Activated CD8-positive, alpha-beta memory T cell treated with anti-CD3 and anti-CD28 coated beads, Interleukin-2, amount 50 U/mL, for 24 hours (primary cell): ENCODE measurements around the gene HSF4.

ENCODE experiments used
- DNase-seq: peaks from one replicate; pipeline ENCODE4 v3.0.0-alpha.2; 2020; ENCODE audit errors: extremely low read depth

HSF4 gene

GRCh38 chr16:67150047-67150832 lies 14.3 kb upstream of the HSF4 start:
- DNase-seq: no peak

DNA sequence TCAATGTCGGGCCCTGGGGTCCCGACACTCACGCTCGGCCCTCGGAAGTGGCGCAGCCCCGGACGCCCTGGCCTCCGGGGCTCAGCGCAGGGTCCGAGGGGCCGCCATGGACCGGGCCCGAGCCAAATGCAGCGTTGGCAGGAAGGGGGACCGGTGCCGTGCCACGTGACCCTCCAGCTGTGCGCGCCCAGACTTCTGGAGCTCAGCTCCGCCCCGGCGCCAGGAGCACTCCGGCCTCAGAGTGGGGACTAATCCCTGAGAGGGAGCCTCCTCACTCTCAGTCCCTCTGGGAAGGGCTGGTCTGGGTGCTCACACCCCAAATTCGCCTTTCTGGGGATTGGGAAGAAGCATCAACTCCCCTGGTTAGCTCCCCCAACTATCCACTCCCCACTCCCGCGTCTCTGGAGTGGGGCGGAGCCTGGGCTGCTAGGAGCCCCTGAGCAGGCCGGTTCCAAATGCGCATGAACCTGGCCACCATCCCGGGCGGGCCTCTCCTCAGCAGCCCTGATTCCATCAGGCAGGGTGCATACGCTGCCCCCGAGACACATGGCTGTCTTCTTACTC lies 13.6 kb upstream of the HSF4 start, which contains the start of gene B3GNT9:
Gene B3GNT9, minus strand, starts transcription at position 166 of the 564 bp plus-strand sequence. CDS start 513 bp downstream, outside the sequence.
- no peak for DNase-seq

DNA sequence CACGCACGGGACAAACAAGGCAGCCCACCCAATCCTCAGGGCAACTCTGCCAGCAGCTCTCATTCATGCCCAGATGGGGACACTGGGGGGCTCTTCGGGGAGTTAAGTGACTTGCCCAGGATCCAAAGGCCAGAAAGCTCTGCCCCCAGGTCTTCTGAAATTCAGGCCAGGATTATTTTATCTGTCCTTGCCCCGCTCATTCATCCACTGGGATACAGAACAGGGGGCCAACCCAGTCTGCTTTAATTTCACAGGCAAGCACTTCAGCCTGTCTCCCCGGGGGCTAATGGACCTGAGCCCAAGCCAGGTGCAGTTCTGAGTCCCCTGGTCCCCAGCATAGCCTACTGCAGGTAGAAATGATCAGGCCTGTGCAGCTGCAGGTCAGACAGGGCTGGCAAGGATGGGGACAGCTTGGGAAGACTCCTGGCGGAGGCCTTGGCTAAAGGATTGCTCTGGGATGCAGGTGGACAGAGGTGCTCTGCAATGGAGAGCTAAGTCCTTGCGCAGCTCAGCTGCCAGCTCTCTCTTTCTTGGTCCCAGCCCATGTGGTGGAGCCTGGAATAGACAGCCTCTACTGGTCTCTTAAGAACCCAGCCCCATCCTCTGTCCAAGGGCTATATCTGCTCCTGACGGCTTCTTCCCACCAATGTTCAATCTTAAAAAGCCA lies 13.0 kb upstream of the HSF4 start:
- DNase-seq: no peak

- DNase-seq: no peak
These were observed 9.8 kb upstream of the HSF4 start for GRCh38 chr16:67154578-67155294.

DNA sequence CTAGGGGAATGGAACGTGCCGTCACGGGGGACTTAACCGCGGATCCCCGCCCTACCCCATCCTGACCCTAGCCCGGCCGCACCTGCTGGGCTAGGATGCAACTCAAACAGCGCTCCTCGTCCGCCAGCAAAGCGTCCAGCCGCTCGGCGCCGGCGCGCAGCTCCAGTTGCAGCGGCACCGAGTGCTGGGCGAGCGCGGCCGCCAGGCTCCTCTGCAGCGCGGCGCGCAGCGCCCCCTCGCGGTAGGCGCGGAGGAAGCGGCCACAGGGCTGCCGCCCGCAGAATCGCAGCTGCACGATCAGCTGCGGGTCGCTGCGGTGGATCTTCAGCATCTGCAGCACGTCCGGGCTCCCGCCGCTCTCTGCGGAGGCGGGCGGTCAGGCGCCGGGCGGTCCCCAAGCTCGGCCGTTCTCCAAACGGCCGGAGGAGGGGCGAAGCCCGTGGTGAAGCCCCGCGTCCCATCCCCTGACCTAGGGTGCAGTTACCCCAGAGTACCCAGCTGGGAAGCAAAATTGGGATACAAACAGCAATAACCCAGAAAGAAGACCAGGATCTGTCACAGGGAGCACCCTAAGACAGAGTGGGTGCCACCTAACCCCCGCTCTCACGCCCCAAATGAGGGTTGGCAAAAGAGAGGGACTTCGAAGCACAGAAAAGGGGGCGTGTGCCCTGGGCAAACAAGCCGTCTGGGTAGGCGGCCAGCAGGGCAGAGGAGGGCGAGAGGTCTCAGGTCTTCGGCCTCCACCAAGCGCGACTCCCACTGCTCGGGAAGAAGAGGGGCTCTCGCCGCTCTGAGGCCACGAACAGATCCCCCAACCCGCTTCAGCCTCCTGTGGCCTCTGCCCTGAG lies 9.0 kb upstream of the HSF4 start:
- DNase-seq: no peak

DNA sequence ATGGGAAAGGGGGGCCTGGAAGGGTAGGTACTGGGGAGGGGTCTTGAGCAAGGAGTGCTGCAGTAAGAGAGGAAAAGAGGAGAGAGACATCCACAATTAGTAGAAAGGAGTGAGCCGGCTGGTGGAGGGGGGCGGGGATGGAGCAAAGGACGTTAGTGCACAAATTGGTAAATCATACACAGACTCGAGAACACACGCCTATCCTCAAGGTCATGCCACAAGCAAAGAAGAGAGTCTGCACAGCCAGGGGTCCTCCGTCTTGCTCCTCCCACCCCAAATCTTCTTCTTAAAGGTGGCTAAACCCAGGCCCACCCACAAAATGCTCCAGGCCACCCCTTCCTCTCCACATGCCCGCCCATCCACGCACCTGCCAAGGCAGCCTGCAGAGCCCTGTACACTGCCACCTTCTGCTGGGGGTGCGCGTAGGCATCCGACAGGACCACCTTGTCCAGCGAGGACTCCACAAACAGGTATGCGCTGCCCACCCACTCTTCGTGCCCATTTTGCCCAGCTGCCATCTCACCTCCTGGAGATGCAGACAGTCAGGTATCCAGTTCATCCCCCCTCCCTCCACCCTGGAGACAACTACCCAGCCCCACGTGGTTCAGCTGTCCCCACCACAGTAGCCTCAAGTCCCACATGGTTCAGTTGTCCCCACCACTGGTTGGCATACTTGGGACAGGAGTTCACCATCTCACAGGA lies 8.3 kb upstream of the HSF4 start:
- no peak for DNase-seq

GRCh38 chr16:67157106-67157748 lies 7.3 kb upstream of the HSF4 start:
- DNase-seq: no peak

GRCh38 chr16:67157892-67158635 lies 6.5 kb upstream of the HSF4 start:
- no peak for DNase-seq

- DNase-seq: no peak
These were observed 5.6 kb upstream of the HSF4 start for GRCh38 chr16:67158637-67159600.

GRCh38 chr16:67161595-67162058 lies 2.9 kb upstream of the HSF4 start:
- DNase-seq: no peak

GRCh38 chr16:67162506-67163163 lies 1.9 kb upstream of the HSF4 start:
- no peak for DNase-seq

DNA sequence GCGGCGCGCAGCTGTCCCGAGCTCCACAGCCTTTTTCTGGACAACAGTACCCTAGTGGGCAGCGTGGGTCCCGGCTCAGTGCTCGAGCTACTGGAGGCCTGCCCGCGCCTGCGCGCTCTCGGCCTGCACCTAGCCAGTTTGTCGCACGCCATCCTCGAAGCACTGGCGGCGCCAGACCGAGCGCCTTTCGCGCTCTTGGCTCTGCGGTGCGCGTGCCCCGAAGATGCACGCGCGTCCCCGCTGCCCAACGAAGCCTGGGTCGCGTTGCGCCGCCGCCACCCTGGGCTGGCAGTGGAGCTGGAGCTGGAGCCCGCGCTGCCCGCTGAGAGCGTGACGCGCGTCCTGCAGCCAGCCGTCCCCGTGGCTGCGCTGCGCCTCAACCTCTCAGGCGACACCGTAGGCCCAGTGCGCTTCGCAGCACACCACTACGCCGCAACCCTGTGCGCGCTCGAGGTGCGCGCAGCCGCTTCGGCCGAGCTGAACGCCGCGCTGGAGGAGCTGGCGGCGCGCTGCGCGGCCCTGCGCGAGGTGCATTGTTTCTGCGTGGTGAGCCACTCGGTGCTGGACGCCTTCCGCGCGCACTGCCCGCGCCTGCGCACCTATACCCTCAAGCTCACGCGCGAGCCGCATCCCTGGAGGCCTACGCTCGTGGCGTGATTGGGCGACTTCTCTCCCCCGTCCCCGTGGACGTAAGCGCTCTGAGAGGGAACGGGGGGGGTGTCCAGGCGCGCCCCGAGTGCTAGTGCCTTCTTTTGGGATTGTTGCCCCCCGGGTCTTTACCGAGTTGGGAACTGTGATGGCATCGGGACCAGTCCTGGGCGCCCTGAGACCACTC lies 1.2 kb upstream of the HSF4 start:
- DNase-seq: no peak

GRCh38 chr16:67163999-67164558 lies 466 bp upstream of the HSF4 start:
- no peak for DNase-seq

DNA sequence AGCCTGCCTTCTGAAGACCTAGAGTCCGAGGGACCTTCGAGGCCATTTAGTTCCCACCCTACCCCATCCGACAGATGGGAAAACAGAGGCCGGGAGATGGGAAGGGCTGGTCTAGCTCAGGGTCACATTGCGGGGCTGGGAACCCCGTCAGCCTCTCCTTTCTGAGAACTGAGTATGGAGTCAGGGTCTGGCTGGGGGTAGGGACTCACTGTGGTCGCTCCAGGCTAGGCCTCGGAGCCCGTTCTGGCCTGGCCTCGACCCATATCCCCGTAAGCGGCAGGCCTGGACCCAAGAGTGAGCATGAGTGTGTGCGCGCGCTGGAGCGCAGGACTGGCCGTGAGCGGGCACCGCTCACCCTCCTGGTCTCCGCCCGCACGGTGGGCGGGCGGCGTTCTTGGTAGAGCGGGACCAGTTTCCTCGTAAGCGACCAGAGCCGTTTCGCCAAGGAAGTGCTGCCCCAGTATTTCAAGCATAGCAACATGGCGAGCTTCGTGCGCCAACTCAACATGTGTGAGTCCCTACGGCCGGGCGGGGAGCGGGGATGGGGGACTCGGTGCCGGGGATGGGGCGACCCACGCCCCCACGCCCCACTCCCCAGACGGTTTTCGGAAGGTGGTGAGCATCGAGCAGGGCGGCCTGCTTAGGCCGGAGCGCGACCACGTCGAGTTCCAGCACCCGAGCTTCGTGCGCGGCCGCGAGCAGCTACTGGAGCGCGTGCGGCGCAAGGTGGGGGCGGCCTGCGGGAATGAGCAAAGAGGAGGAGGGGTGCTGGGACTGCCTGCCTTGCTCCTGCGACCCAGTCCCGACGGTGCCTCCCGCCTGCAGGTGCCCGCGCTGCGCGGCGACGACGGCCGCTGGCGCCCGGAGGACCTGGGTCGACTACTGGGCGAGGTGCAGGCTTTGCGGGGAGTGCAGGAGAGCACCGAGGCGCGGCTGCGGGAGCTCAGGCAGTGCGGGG lies 855 bp downstream of the HSF4 start:
- DNase-seq: no peak

GRCh38 chr16:67166110-67166547 lies 1.6 kb downstream of the HSF4 start:
- DNase-seq: no peak
